Stimulated activated CD8-positive, alpha-beta memory T cell treated with anti-CD3 and anti-CD28 coated beads, Interleukin-7, amount 100 ng/mL, for 24 hours (primary cell): Measurements from ENCODE around the gene DMRT3.

Source experiments
- DNase-seq: peaks from one replicate; pipeline ENCODE4 v3.0.0-alpha.2; 2020; ENCODE audit warnings: low read depth

The DMRT3 gene, protein sequence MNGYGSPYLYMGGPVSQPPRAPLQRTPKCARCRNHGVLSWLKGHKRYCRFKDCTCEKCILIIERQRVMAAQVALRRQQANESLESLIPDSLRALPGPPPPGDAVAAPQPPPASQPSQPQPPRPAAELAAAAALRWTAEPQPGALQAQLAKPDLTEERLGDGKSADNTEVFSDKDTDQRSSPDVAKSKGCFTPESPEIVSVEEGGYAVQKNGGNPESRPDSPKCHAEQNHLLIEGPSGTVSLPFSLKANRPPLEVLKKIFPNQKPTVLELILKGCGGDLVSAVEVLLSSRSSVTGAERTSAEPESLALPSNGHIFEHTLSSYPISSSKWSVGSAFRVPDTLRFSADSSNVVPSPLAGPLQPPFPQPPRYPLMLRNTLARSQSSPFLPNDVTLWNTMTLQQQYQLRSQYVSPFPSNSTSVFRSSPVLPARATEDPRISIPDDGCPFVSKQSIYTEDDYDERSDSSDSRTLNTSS

DNA sequence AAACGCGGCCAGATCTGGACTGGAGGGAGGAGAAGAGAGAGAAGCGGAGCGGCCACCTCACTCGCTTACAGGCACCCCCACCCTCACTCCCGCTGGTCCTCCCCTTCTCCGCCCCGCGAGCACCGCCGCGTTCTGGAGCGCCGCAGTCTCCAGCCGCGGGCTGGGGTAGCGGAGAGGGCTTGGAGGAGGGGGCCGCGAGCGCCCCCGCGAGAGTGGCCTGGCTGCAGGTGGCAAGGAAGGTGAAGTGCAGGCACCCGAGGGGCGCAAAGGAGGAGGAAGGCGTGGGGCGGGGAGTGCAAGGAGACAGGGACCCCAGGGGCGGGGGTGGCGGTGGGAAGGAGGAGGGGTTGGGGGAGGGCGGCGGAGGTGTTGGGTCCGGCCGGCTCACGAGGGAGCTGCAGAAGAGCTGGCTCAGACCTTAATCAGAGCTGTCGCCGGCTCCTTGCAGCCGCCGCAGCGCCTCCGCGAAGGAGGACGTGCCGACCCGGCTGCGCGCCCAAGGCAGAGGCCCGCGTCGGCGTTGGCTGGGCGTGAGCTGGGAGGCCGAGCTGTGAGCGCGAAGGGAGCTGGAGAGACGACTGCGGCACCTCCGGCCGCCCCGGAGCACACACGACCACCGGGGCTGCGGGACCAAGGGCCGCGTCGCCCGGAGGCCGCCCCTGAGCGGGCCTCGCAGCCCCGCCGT lies at the start of gene DMRT3:
DMRT3 (plus strand) TSS at position 398 of the 685 bp plus-strand sequence. CDS start 347 bp downstream, outside the sequence.
- DNase-seq, result no peak

DNA sequence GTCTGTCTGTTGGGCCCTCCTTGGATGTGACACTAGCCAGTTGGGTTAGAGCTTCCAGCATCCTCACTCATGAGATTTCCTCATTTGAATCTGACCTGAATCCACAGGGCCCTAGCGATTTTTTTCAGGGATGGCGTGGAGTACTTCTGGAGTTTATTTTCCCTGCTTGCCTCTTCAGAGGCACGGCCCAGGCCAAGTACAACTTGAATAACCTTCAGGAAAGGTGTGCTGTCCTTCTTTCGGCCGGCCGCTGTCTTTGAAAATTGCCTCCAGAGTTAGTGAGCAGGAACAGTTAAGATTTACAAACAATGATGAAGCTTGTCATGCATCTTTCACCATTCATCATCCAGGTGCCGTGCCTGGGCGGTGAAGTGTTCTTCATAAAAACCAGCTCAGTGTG lies 49.5 kb upstream of the DMRT3 start:
- DNase-seq, result no peak

DNA sequence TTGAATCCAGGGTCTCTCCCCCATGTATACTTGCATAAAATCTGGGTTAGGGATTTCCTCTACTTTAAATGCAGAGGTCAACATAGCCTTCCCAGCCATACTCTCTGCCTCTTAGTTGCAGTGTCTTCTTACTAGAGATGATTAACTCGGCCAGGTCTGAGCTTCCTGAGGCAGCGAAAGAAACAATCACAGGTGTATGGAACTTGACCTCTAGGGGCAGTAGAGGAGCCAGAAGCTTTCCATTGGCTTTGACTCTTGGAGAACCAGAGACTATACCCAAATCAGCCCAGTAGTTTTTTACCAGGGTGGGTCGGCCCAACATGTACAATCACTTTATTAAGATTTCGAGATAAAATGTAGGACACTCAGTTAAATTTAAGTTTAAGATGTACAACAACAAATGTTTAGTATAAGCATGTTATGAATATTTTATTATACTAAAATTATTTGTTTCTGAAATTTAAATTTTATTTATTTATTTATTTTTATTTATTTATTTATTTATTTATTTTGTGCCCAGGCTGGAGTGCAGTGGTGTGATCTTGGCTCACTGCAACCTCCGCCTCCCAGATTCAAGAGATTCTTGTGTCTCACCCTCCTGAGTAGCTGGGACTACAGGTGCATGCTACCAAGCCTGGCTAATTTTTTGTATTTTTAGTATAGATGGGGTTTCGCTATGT lies 48.0 kb upstream of the DMRT3 start:
- DNase-seq, result no peak

DNA sequence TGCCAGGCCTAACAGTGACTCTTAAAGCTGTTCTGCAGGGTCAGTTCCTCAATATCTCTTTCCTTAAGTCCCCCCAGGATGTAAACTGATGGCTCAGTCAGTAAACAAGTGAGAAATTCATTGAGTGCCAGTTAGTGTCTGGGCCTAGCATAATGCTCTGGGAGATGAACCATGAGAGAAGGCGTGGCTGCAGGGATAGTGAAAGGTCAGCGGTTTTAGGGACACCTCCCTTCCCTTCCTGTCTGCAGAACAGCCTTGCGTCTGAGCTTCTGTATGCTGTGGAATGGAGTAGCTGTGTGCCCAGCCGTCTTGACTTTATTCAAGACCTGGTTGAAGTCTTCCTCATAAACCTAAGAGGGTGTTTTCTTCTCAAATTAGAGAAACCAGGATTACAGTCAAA lies 46.7 kb upstream of the DMRT3 start:
- DNase-seq, result no peak

DNA sequence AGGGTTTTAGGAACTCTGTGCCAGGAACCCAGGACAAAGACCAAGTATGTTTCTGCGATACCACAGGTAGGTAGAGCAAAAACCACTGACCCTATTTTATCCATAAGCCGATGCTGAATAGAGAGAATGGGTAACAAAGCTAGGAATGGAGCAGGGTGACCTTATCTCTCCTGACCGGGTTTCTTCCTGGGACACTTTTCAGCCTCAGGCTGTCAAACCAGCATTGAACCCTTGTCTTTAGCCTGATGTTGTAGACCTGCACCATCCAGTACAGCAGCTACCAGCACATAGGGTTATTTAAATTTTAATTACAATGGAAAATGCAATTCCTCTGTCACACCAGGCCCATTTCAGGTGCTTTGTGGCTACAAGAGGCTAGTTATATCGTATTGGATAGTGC lies 43.1 kb upstream of the DMRT3 start:
- DNase-seq, result no peak

DNA sequence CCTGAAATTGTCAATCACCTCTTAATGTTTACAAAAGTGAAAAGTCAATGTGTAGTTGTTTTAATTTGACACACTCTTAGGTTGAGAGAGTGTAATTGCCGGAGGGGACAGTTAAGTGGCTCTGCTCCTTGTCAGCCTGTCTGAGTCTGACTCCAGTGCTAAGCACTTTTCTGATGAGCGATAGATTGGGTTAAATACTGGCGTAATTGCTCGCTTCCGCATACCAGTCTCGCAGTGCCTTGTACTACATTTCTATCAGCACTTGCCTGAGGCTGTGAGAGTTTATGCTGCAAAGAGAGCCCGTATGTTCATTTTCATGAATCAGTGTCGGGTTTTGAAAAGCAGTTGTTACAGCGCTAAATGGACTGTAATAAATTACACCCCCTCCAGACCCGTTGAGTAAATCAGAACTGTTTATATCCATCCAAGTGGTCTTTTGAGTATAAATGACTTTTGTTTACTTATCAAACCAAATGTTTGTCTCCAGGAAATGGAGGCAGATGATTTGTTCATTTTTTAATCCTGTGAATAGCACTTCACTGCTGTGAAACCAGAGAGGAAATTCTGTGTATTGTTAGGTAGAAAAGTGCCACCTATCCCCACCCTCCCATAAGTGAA lies 41.0 kb upstream of the DMRT3 start:
- DNase-seq, result no peak

DNA sequence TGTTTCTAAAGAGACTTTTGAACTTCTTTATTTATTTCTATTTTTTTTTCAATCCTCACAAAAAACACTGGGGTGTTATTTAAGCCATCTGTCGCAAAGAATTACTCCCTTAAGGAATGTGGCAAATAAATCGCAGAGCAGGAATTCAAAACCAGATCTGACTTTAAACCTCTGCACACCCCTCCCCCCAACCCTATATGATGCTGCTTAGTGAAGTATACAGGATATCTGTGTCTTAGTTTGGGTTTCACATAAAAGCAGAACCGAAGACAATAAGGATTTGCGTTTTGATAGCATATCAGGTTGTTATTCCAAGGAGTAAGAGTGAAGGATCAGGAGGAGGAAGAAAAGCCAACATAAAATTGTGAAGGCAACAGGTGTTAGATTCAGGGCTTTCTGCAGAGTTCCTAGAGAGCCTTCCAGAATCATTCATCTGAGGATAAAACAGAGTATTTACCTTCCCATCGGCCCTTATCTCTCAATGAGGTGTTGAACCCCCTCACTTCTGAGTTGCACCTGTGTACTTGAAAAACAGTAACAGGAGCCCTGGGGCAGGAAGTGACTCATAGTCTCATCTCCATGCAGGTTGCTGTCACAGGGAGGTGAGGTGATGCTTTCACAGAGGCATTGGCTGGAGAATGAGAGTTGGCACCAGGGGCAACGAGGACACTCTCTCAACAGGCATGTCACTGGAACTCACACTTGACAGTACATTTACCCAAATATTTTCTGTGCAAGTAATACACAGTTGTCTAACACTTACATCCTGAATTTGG lies 33.5 kb upstream of the DMRT3 start:
- DNase-seq, result no peak

DNA sequence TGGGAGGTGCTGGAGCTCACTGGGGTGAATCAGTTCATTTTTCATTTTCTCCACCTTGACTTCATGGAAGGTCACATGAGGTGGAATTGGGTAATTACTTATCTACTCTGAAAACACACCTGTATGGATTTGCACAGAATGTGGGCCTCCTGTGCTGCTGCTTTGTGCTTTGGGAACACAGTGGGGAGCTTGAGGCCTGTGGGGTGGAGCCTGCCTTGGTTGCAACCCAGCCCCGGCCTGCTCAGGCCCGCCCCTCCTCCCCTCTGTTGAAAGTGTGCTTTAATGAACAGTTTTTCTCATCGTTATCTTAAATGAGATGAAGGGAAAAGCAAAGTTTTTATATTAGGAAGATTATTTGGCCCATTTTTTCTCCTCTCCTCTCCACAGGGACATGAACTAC lies 28.5 kb upstream of the DMRT3 start:
- no peak for DNase-seq

DNA sequence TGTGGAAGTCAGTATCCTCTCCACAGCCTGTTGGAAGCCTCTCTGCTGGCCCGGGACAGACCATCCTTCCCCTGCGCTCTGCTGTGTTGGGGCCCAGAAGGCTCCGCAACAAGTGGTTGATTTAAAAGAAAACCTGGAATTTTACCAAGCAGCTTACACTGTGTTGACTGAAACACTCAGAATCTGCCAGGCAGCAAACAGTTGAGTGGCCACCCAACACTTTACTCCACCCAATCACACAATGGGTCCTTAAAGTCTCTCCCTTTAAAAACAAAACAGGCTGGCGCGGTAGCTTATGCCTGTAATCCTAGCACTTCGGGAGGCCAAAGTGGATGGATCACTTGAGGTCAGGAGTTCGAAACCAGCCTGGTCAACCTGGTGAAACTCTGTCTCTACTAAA lies 28.0 kb upstream of the DMRT3 start:
- DNase-seq, result no peak

DNA sequence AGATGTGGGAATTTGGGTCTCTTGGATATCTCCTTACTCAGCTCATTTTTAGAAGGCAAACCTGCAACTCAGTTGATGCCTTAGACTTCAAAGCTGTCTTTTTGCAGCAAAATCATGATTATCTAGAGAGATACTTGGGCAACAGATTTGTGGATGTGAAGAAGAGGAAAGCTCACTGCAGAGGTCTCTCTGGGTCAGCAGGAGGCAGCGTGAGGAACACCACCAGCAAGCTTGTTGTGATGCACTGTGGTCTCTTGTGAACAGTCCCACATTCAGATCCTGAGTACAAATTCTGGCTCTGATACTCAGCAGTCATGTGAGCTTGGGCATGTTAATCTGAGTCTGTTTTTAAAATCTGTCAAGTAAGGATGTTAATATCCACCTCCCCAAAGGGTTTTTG lies 26.3 kb upstream of the DMRT3 start:
- DNase-seq, result no peak

DNA sequence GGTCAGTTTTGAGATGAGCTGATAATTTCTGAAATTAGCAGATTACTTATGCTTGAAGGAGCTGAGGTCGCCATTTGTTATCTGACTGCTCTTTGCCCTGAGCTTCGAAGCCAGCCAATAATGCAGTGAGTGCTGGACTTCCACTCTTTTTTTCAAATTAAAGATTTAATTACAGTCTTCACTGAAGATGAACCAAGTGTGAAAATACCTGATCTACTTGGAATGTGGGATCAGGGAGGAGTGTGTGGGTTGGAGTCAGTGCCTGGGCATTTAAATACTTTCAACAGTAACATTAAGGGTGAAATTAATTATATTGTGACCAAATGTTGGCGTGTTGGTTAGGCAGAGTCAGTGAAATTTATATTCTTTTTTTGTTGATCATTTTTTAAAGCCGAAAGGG lies 23.9 kb upstream of the DMRT3 start:
- DNase-seq, result no peak

DNA sequence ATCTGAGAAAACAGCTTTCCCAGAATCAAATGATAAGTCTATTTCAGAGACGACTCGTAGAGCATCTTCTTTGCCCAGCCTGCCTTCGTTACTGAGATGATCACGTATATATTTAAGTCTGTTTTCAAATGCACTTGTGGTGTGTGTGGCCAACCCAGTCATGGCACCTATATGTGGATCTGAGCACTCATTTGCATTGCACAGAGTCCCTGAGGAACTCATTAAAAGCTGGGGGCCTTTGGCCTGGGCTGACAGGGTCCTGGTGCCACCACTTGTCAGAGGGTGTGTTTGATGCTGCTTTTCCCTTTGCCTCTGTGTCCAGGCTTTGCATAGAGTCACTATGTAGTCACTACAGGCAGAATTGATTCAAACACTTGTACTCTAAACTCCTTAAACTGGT lies 17.4 kb upstream of the DMRT3 start:
- DNase-seq, result no peak

DNA sequence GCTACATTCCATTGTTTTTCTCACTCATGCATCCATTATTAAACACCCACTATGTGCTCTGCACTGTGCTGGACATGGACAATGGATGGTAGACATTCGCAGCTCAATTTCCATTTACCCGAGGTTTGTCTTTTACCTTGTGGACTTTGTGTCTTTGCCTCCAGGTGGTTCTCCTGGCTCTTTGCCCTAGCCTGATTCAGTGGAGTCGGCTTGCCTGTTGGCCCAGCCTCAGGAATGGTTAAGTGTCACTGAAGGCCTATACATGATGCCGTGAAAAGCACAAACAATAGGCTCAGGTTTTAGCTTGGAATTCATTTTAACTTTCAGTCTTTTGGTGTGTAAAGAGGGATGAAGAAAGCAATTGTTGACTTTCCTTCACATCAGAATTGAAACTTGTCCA lies 16.5 kb upstream of the DMRT3 start:
- DNase-seq, result no peak

DNA sequence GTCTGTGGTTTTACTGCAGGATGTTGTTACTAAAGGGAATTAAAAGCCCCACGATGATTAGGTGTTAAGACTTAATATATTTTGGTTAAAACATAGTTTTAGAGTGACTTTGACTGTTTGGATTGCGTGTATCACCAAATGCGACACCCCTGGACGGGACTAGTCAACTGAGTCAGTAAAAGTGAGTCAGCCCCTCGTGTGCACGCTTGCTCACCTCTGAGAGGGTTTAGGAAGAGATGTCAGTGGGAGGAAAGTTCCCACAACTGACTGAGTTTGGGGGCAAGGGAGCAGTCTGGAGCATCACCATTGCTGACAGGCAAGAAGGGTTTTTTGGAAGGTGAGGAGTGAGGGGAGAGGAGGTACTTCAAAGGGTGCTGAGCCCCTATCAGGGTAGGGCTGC lies 14.4 kb upstream of the DMRT3 start:
- no peak for DNase-seq

DNA sequence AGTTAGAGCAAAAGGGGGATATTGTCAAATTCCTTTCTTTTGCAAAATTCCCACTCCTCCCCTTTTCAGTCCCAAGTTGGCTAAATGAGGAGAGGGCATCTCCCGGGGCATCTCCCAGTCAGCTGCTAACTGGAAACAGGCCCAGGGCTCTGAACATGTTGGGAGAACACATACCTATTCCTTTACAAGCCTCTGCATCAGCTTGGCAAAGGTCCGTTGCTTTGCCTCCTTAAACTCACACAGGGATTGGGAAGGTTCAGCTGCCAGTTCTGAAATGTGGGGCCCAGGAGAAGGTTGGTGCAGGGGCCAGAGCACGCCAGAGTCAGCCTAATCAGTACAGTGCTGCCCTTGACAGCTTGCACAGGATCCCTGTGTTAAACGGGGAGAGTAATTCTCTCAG lies 11.0 kb upstream of the DMRT3 start:
- DNase-seq, result no peak

DNA sequence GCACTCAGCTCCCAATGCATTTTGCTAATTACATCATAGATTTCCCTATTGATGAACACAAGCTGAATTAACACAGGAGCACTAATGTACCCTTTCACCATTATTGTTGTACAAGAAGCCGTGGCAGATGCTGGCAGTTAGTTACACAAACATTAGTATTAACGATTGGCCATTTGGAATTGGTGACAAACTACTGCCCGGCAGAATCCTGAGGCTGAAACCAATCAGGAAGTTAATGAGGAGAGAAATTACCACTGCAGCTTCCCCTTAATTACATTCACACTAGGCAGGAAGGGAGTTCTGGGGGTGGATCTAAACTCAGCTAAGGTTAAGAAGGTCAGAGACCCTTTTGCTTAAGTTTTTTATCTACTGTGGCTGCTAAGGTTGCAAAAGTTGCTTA lies 9.6 kb upstream of the DMRT3 start:
- no peak for DNase-seq

DNA sequence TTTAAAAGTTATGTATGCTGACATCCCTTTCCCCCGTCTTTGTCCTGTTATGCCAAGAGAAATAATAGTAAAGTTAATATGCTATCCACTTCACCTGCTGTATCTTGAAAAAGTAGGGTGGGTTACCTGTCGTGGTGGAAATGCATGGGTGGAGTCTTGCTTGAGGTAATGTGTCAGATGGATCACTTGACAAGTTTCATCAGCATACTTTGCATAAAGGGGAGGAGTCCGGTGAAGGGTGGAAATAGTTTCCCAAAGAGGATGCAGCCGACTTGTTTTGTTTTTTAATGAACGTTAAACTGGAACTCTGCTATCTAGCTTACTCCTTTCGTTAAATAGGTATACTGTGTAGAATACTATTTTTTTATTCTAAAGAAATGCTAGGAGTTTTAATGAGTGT lies 9.0 kb upstream of the DMRT3 start:
- no peak for DNase-seq

DNA sequence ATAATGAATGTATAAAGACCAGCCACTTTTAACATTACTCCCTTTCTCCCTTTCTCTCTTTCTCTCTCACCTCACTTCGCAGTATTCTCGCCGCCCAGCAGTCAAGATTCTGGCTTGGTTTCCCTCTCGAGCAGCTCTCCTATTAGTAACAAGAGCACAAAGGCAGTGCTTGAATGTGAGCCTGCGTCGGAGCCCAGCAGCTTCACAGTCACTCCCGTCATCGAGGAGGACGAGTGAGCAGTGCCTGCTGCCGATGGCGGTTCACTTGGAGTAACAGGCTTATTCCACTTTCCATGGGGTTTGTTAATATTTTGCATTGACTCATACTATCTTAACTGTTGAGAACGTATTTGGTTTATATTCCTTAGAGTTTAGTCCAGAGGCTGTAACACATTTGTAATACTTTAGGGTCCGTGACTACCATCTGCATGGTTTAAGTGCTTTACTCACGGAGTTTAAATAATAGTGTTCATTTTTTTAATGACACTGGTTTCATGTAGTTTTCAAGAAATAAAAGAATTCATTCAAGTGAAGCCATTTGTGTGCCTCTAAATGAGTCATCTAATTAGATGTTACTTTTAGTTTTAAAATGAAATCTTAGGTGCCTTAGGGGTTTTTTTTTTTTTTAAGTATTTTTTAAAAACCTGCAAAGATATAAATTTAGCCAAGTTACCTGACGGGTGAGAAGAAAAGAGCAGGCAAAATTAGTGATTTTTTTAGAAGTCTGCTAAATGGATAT lies 8.4 kb upstream of the DMRT3 start:
- DNase-seq, result no peak

DNA sequence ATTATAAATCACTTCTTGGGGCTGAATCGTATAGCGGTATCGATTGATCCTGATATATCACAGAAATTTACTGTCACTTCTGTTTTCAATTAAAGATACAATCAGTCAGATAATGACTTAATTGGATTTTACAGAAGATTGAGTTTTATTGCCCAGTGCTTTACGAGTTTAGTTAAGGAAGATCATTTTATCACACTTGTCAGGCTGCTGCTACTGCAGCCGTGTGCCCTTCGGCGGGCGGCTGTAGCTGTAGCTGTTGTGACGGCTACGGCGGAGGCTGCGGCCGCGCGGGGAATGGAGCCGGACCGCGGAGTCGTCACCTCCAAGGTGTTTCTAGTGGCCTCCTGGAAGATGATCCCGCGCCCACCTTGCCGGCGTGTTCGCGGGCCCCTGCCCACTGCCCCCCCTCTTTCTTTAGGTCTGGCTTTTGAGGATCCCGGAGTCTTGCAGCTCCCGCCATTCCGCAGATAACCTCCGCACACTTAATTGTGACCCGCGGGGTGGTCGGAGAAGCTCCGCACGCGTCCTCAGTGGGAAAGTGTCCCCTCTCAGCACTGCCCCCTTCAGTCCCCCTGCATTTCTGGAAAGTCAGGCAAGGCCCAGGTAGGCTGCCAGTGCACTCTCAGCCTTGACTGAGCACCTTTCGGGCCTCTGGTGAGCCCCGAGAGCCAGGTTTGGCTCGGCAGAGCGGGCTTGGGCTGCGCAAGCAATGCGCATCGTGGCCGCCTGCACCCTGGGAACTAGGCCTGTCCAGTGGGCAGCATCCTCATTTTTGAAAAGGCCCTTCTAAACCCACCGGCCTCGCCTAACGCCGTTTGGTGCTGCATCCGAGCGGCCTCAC lies 6.9 kb upstream of the DMRT3 start:
- DNase-seq, result no peak
